ENCODE results near the gene AHRR.

Gene AHRR

GRCh38 chr5:324736-325612 is 3.5 kb downstream of the AHRR start:
- peaks cover 0 to 57% (median 10%) of the 10 kb centered on the region in 5 experiments for H3K27me3 ChIP-seq (replicated peaks in 2 of 5; ENCODE audit: control insufficient read depth in 4 of 5, insufficient read depth in 5 of 5, low read length in 4 of 5)
- ChIA-PET POLR2A (no interaction called here), CTCF (interaction anchor here (0.9 to 1.9 kb wide), 3 partner anchors 22 to 69 kb away, joined by 3 to 4 read pairs (median 3); no protein-coding TSS in a partner anchor)
- peaks cover 0 to 2% (median 0%) of the 10 kb centered on the region in 5 experiments for H3K9me3 ChIP-seq (ENCODE audit: control extremely low read depth in 1 of 5, control insufficient read depth in 4 of 5, insufficient read depth in 2 of 5, low read depth in 1 of 5, low read length in 4 of 5)
- WGBS (ENCODE audit: insufficient coverage): 92% methylated on average over 14 of the region's 24 CpGs
- H3K36me3 ChIP-seq (ENCODE audit: control insufficient read depth in 4 of 4, insufficient read depth in 4 of 4, low read length in 3 of 4): peaks cover 0 to 18% (median 0%) of the 10 kb centered on the region in 4 experiments
- DNase-seq: no peak
- peaks cover 0 to 44% (median 23%) of the 10 kb centered on the region in 4 experiments for H3K4me1 ChIP-seq (ENCODE audit: control extremely low read depth in 1 of 4, control insufficient read depth in 4 of 4, insufficient read depth in 4 of 4, low read length in 3 of 4)
- H3K4me3 ChIP-seq (ENCODE audit: control insufficient read depth in 1 of 7, extremely low read depth in 1 of 7, insufficient read depth in 4 of 7, low read depth in 2 of 7, low read length in 6 of 7): peak overlapping the region in 1 of 7 experiments; percentile 7
- H3K27ac ChIP-seq (ENCODE audit: insufficient read depth in 1 of 2, low read depth in 1 of 2, low read length in 2 of 2, poor library complexity in 1 of 2, severe bottlenecking in 2 of 2): no peak overlapping the region

- H3K27me3 ChIP-seq (replicated peaks in 2 of 5; ENCODE audit: control insufficient read depth in 4 of 5, insufficient read depth in 5 of 5, low read length in 4 of 5): peaks cover 0 to 46% (median 7%) of the 10 kb centered on the region in 5 experiments
- 98% methylated on average over 7 of the region's 7 CpGs for WGBS (ENCODE audit: insufficient coverage)
- ChIA-PET POLR2A (no interaction called here), CTCF (interaction anchor here (0.7 to 1.9 kb wide), 2 partner anchors 10 to 20 kb away, joined by 3 to 4 read pairs; no protein-coding TSS in a partner anchor)
- DNase-seq: no peak
- peaks cover 0 to 2% (median 0%) of the 10 kb centered on the region in 5 experiments for H3K9me3 ChIP-seq (ENCODE audit: control extremely low read depth in 1 of 5, control insufficient read depth in 4 of 5, insufficient read depth in 2 of 5, low read depth in 1 of 5, low read length in 4 of 5)
- peaks cover 0 to 18% (median 0%) of the 10 kb centered on the region in 4 experiments for H3K36me3 ChIP-seq (ENCODE audit: control insufficient read depth in 4 of 4, insufficient read depth in 4 of 4, low read length in 3 of 4)
- H3K4me3 ChIP-seq (ENCODE audit: control insufficient read depth in 1 of 7, extremely low read depth in 1 of 7, insufficient read depth in 4 of 7, low read depth in 2 of 7, low read length in 6 of 7): no peak overlapping the region
- H3K27ac ChIP-seq (ENCODE audit: insufficient read depth in 1 of 2, low read depth in 1 of 2, low read length in 2 of 2, poor library complexity in 1 of 2, severe bottlenecking in 2 of 2): no peak overlapping the region
- peaks cover 0 to 35% (median 14%) of the 10 kb centered on the region in 4 experiments for H3K4me1 ChIP-seq (ENCODE audit: control extremely low read depth in 1 of 4, control insufficient read depth in 4 of 4, insufficient read depth in 4 of 4, low read length in 3 of 4)
Measured at GRCh38 chr5:326109-326508, 4.6 kb downstream of the AHRR start.

- CTCF ChIA-PET: interaction anchor here (1.7 kb wide), 1 partner anchor 13 kb away, joined by 4 read pairs; no protein-coding TSS in a partner anchor
Measured at GRCh38 chr5:329121-329735, 7.7 kb downstream of the AHRR start.

GRCh38 chr5:329768-330167 is 8.3 kb downstream of the AHRR start:
- no peak for DNase-seq
- ChIA-PET CTCF (interaction anchor here (1.7 kb wide), 1 partner anchor 12 kb away, joined by 4 read pairs; no protein-coding TSS in a partner anchor), POLR2A (interaction anchor here (0.6 kb wide), 1 partner anchor 677 kb away, joined by 5 read pairs; no protein-coding TSS in a partner anchor)
- H3K4me1 ChIP-seq (ENCODE audit: control extremely low read depth in 1 of 4, control insufficient read depth in 4 of 4, insufficient read depth in 4 of 4, low read length in 3 of 4): peaks cover 0 to 11% (median 2%) of the 10 kb centered on the region in 4 experiments
- no peak overlapping the region for H3K27ac ChIP-seq (ENCODE audit: insufficient read depth in 1 of 2, low read depth in 1 of 2, low read length in 2 of 2, poor library complexity in 1 of 2, severe bottlenecking in 2 of 2)
- WGBS (ENCODE audit: insufficient coverage): no CpG with 5 or more reads among the region's 1 CpG
- peaks cover 0 to 12% (median 4%) of the 10 kb centered on the region in 5 experiments for H3K27me3 ChIP-seq (replicated peaks in 2 of 5; ENCODE audit: control insufficient read depth in 4 of 5, insufficient read depth in 5 of 5, low read length in 4 of 5)
- no peak overlapping the region for H3K4me3 ChIP-seq (ENCODE audit: control insufficient read depth in 1 of 7, extremely low read depth in 1 of 7, insufficient read depth in 4 of 7, low read depth in 2 of 7, low read length in 6 of 7)
- H3K36me3 ChIP-seq (ENCODE audit: control insufficient read depth in 4 of 4, insufficient read depth in 4 of 4, low read length in 3 of 4): peaks cover 0 to 21% (median 0%) of the 10 kb centered on the region in 4 experiments
- H3K9me3 ChIP-seq (ENCODE audit: control extremely low read depth in 1 of 5, control insufficient read depth in 4 of 5, insufficient read depth in 2 of 5, low read depth in 1 of 5, low read length in 4 of 5): no peaks in the 10 kb centered on the region

More at GRCh38 chr5:329121-329735, 7.7 kb downstream of the AHRR start:
- Histone ChIP-seq H3K4me3 (ENCODE audit: control insufficient read depth in 1 of 7, extremely low read depth in 1 of 7, insufficient read depth in 4 of 7, low read depth in 2 of 7, low read length in 6 of 7) (no peak overlapping the region), H3K4me1 (ENCODE audit: control extremely low read depth in 1 of 4, control insufficient read depth in 4 of 4, insufficient read depth in 4 of 4, low read length in 3 of 4) (peaks cover 0 to 12% (median 2%) of the 10 kb centered on the region in 4 experiments), H3K36me3 (ENCODE audit: control insufficient read depth in 4 of 4, insufficient read depth in 4 of 4, low read length in 3 of 4) (peaks cover 0 to 21% (median 0%) of the 10 kb centered on the region in 4 experiments), H3K9me3 (ENCODE audit: control extremely low read depth in 1 of 5, control insufficient read depth in 4 of 5, insufficient read depth in 2 of 5, low read depth in 1 of 5, low read length in 4 of 5) (no peaks in the 10 kb centered on the region), H3K27me3 (replicated peaks in 2 of 5; ENCODE audit: control insufficient read depth in 4 of 5, insufficient read depth in 5 of 5, low read length in 4 of 5) (peaks cover 0 to 15% (median 4%) of the 10 kb centered on the region in 5 experiments), H3K27ac (ENCODE audit: insufficient read depth in 1 of 2, low read depth in 1 of 2, low read length in 2 of 2, poor library complexity in 1 of 2, severe bottlenecking in 2 of 2) (no peak overlapping the region)
- 94% methylated on average over 3 of the region's 4 CpGs for WGBS (ENCODE audit: insufficient coverage)
- DNase-seq: no peak
- POLR2A ChIA-PET: interaction anchor here (0.6 kb wide), 1 partner anchor 677 kb away, joined by 5 read pairs; no protein-coding TSS in a partner anchor

GRCh38 chr5:332843-333242 is 11.3 kb downstream of the AHRR start:
- Histone ChIP-seq H3K4me3 (ENCODE audit: control insufficient read depth in 1 of 7, extremely low read depth in 1 of 7, insufficient read depth in 4 of 7, low read depth in 2 of 7, low read length in 6 of 7) (no peak overlapping the region), H3K9me3 (ENCODE audit: control extremely low read depth in 1 of 5, control insufficient read depth in 4 of 5, insufficient read depth in 2 of 5, low read depth in 1 of 5, low read length in 4 of 5) (no peaks in the 10 kb centered on the region), H3K36me3 (ENCODE audit: control insufficient read depth in 4 of 4, insufficient read depth in 4 of 4, low read length in 3 of 4) (peaks cover 0 to 5% (median 0%) of the 10 kb centered on the region in 4 experiments), H3K27ac (ENCODE audit: insufficient read depth in 1 of 2, low read depth in 1 of 2, low read length in 2 of 2, poor library complexity in 1 of 2, severe bottlenecking in 2 of 2) (no peak overlapping the region), H3K27me3 (replicated peaks in 2 of 5; ENCODE audit: control insufficient read depth in 4 of 5, insufficient read depth in 5 of 5, low read length in 4 of 5) (no peaks in the 10 kb centered on the region), H3K4me1 (ENCODE audit: control extremely low read depth in 1 of 4, control insufficient read depth in 4 of 4, insufficient read depth in 4 of 4, low read length in 3 of 4) (peaks cover 0 to 13% (median 2%) of the 10 kb centered on the region in 4 experiments)
- ChIA-PET CTCF (no interaction called here), POLR2A (no interaction called here)
- DNase-seq: no peak
- WGBS (ENCODE audit: insufficient coverage): 80% methylated on average over 1 of the region's 5 CpGs

- Histone ChIP-seq H3K27ac (ENCODE audit: insufficient read depth in 1 of 2, low read depth in 1 of 2, low read length in 2 of 2, poor library complexity in 1 of 2, severe bottlenecking in 2 of 2) (no peak overlapping the region), H3K27me3 (replicated peaks in 2 of 5; ENCODE audit: control insufficient read depth in 4 of 5, insufficient read depth in 5 of 5, low read length in 4 of 5) (no peaks in the 10 kb centered on the region), H3K9me3 (ENCODE audit: control extremely low read depth in 1 of 5, control insufficient read depth in 4 of 5, insufficient read depth in 2 of 5, low read depth in 1 of 5, low read length in 4 of 5) (no peaks in the 10 kb centered on the region), H3K36me3 (ENCODE audit: control insufficient read depth in 4 of 4, insufficient read depth in 4 of 4, low read length in 3 of 4) (peaks cover 0 to 5% (median 0%) of the 10 kb centered on the region in 4 experiments), H3K4me1 (ENCODE audit: control extremely low read depth in 1 of 4, control insufficient read depth in 4 of 4, insufficient read depth in 4 of 4, low read length in 3 of 4) (peaks cover 0 to 14% (median 2%) of the 10 kb centered on the region in 4 experiments), H3K4me3 (ENCODE audit: control insufficient read depth in 1 of 7, extremely low read depth in 1 of 7, insufficient read depth in 4 of 7, low read depth in 2 of 7, low read length in 6 of 7) (no peak overlapping the region)
- WGBS (ENCODE audit: insufficient coverage): 100% methylated on average over 1 of the region's 2 CpGs
- DNase-seq: no peak
- CTCF ChIA-PET: no interaction called here
- POLR2A ChIA-PET: no interaction called here
Measured at GRCh38 chr5:333945-334344, 12.4 kb downstream of the AHRR start.
